Hepatic stellate cell (primary cell): ENCODE results near the gene PLEKHA7.
"Not testable (repeated sequence)": the region's sequence is repeated elsewhere in the genome, so short reads cannot be mapped to it uniquely, and the experiment has no call there.

Experiments used
- DNase-seq: peaks from one replicate; pipeline ENCODE4 v3.0.0; 2011; ENCODE audit warnings: low spot score

Gene PLEKHA7

DNA sequence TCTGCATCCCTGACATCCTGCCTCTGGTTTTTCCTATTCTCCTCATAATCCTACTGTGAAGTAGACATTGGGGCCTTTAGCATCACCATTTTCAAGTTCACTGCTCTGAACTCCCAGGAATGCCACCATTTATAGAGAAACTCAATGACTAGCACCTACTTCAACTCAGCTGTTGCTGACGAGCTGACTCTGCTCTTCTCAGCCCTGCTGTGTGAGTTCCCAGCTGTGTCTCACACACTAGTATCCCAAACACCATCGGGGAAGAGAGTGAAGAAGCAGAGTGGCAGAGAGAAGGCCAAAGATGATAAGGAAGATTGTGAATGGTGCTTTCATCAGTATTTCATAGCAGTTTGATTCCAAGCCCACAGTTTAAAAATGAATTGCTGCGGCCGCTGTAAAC is 71.9 kb downstream of the PLEKHA7 start:
- DNase-seq, result no peak

GRCh38 chr11:16941935-16942334 is 72.3 kb downstream of the PLEKHA7 start:
- no peak for DNase-seq

DNA sequence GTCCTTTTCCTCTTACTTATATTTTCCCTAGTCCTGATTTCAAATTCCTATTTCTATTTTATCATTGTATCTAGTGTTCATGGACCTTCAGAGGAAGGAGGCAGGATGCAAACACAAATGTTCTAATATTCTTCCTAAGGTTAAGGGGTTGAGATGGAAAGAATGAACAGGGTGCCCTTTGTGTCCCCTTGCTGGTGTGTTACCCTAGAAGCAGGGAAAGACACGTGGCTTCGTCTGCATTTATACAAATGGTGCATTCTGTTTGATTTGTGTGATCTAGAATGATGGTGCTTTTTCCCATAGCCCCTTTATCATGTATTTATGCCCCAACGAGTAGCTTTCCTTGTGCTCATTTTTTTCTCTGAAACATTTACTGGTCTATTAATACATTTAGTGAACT is 76.2 kb downstream of the PLEKHA7 start:
- DNase-seq, result no peak

DNA sequence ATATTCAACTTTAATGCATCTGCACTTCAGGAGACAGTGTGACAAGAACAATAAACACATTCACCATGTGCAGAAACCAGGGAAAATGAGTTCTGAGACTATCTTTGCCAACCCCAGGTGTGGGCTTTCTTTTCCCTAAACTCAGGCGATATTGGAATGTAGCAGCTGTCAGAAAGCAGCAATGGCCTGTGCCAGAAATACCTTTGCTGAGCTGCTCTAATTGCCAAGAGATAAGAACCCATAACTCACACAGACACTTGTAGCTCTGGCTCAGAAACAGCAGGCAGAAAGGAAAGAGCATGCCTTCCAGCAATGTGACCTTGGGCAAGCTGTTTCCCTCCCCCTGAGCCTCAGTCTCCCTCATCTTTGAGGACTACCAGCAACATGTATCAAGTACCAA is 77.6 kb downstream of the PLEKHA7 start:
- DNase-seq, result no peak

DNA sequence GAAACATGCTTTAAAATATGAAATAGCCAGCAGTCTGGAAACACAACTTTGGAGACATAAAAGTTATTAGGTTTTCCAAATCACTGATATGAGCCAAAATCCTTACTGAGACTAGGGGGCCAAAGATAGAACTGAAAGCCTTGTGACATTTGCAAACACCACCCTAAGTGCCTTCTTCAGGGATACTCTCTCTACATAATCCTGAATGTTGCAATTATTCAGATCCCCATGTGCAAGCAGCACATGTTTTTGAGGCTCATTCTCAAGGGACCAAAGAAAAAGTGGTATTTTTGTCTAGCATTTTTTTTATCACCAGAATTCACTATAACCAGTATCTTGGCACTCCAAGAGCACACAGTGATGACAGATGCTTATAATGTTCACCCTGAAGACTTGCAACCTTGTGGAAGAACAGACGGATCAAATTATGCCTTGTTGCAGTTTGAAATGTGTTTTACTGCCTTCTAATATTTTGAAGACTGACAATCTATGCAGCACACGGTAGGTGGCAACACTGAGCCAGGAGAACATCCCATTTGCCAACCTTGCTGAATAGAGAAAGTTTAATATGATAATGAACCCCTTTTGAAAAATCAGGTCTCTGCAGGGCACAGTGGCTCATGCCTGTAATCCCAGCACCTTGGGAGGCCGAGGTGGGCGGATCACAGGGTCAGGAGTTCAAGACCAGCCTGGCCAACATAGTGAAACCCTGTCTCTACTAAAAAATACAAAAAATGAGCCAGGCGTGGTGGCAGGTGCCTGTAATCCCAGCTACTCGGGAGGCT is 78.5 kb downstream of the PLEKHA7 start:
- peak; percentile 27 for DNase-seq

- peak; percentile 42 for DNase-seq
These were observed 80.2 kb downstream of the PLEKHA7 start for GRCh38 chr11:16933756-16934603.

DNA sequence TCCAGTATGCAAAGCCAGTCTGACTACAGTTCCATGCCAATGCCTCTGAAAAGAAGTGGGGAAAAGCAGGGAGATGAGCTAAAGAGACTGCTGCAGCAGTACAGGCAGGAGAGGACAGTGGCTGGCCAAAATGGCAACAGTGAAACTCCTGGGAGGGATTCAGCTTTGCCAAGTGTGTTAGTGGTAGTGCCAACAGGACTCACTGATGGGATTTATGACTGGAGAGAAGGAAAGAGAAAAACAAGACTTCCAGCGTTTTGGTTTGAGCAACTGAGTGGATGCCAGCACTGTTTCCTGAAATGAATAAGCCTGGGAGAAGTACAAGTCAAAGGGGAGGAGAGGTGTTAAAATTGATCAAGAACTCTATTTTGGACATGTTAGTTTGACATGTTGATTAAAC is 80.9 kb downstream of the PLEKHA7 start:
- no peak for DNase-seq

DNA sequence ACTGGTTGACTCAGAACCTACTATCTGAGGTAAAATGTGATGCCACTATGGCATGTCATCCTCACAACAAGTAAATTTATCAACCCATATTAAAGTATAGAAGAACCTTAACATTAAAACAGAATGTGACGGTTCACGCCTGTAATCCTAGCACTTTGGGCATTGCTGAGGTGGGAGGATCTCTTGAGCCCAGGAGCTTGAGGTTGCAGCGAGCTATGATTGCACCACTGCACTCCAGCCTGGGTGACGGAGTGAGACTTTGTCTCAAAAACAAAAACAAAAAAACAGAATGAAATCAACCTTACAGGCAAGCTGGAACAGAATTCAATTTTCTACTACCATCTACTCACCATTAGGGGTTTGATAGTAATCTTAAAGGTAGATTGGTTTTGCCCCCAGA is 86.2 kb downstream of the PLEKHA7 start:
- no peak for DNase-seq

GRCh38 chr11:16926883-16927626 is 87.2 kb downstream of the PLEKHA7 start:
- no peak for DNase-seq

DNA sequence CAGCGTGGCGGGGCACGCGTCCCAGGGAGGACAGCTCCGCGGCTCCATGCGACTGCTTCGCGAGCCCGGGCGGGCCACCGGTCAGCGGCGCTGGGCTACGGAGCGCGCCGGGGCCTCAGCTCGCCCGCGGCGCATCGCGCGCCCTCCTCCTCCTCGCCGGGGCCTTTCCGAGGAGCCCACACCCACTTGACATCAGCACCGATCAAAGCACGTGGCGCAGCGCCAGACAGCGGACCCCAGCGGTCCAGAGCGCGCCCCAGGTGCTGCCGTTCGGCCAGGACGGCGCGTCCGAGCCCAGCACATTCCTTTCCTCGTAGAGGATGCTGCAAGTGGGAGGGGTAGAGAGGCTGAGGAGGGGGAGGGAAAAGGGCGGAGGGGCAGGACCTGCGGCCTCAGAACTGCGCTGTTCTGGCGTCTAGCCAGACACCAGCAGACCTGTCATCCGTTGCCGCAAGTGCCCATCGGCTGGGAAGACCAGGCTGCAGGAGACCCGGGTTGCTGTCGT is 88.6 kb downstream of the PLEKHA7 start:
- DNase-seq, result peak; percentile 50

- DNase-seq, result peak; percentile 43
These were observed 89.2 kb downstream of the PLEKHA7 start for GRCh38 chr11:16924826-16925560.

DNA sequence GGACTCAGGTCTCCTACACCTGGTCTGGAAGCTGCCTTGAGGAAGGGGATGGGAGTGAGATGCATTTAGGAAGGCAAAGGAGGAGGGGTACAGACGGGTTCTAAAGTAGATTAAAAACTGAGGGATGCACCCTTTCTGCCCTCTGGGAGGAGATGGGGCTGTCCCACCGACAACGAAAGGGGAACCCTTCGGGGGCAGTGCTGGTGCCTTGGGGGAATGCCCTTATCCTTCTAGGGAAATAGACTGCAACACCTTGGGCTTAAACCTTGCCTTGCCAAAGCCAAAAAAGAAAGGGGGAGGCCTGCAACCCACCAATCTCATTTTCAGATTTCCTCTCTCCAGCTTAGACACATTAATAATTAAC is 89.8 kb downstream of the PLEKHA7 start:
- DNase-seq, result no peak

GRCh38 chr11:16923987-16924386 is 90.2 kb downstream of the PLEKHA7 start:
- DNase-seq, result no peak

- DNase-seq, result no peak
These were observed 92.5 kb downstream of the PLEKHA7 start for GRCh38 chr11:16921668-16922067.

DNA sequence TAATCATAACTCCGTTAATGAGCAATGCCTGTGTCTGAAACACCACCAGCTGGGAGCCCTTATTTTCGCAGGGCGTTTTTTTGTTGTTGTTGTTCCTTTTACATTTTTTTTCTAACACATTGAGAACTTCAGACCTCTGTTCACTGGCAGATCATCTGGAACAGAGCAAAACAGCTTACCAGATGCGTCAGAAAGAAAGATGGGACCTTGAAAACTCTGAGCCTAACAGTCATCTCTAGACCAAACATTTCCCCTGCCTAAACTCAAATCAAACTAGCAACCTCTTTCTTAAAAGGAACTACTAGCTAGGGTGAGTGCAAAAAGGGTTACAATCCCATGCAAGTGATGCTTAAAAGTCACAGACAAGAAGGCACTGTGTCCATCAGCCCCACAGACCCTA is 93.2 kb downstream of the PLEKHA7 start:
- no peak for DNase-seq

- no peak for DNase-seq
These were observed 93.7 kb downstream of the PLEKHA7 start for GRCh38 chr11:16920559-16920958.

DNA sequence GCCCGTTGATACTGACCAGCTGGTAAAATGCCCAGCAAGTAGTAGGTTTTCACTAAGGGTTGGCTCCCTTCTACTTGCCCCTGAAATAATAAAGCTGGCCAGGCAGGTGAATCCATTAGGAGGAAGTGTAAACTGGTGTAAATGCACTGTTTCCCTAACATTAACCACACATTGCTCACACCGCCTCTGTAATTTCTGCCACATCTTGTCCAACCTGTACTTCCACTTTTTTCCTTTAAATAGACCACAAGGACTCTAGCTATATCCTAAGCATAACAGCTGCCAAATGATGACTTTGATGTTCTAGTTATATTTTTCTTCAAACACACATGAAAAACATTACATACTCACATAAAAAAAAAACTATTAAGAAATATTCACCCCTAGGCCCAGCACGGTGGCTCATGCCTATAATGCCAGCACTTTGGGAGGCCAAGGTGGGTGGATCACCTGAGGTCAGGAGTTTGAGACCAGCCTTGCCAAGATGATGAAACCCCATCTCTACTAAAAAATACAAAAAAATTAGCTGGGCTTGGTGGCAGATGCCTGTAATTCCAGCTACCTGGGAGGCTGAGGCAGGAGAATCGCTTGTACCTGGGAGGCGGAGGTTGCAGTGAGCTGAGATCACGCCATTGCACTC is 95.6 kb downstream of the PLEKHA7 start:
- DNase-seq, result not testable (repeated sequence)

- peak; percentile 38 for DNase-seq
These were observed 96.3 kb downstream of the PLEKHA7 start for GRCh38 chr11:16917941-16918340.

GRCh38 chr11:16912692-16913111 is 101.5 kb downstream of the PLEKHA7 start:
- DNase-seq, result no peak

- DNase-seq, result no peak
These were observed 102.6 kb downstream of the PLEKHA7 start for GRCh38 chr11:16911658-16912057.

DNA sequence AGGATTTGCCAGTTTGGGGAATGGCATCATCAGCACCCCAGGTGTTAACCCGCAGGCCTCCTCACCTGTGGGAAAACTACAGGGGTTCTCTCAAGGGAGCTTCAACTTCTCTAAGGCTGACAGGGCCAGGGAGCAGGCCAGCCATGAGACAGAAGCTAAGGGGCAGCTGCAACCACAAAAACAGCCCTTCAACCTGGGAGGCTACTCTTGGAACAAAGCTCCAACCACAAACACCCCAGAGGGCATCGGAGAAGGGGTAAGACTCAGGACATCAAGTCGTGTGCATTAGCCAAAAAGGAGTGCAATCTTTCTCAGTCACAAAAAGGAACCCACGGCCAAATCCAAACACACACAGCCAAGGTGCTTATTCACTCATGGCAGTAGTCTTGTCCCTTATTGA is 103.0 kb downstream of the PLEKHA7 start:
- DNase-seq, result no peak
